HG03354 (cell line): ENCODE results near the gene HSPD1.

Source experiments
- ATAC-seq: cut with Tn5 transposase; IDR thresholded peaks from one replicate; pipeline ENCODE4 v1.9.1; 2021; ENCODE audit warnings: mild to moderate bottlenecking; ENCODE audit not compliant: unreplicated experiment, poor library complexity, severe bottlenecking

The HSPD1 gene

GRCh38 chr2:197446844-197447243 lies 52.8 kb downstream of the HSPD1 start:
- ATAC-seq, result no peak

DNA sequence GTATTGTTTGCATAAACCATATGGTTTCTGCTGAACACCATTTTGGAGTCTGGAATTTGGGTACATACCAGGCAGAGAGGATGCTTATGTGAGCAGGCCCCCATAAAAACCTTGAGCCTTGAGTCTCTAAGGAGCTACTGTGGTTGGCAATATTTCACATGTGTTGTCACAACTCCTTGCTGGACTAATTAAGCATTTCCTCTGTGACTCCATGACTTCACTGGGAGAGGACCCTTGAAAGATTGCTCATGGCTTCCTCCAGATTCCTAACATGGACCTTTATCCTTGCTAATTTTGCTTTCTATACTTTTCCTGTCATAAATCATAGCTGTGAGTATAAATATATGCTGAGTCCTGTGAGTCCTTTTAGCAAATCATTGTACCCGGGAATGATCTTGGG lies 53.9 kb downstream of the HSPD1 start:
- ATAC-seq, result no peak

DNA sequence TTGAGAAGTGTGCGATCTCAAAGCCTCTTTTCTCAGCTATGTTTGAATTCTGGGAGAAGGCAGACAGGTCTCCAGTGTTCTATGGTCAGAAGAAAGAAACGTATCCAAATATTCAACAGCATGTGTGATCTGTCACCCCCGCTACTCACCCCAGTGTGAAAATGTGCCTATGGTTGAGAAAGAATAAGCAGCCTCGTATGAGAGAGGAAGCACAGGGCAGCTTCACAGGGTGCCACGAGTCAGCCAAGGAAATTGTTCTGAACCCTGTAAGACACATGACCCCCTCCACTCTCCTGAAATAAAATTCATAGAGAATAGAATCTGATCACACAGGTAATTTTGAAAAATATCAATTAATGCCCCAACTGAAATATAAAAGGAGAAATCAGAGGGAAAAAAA lies 56.8 kb downstream of the HSPD1 start:
- ATAC-seq, result no peak

- no peak for ATAC-seq
Observed at GRCh38 chr2:197437380-197437779, 62.3 kb downstream of the HSPD1 start.
